Keratinocyte (primary cell): ENCODE measurements around the gene NDUFA3. TPM values are rescaled to one million over a fixed set of nuclear protein-coding genes. Genes with fewer than 3 reads are reported as not detected.

ENCODE experiments used
- DNase-seq: peaks from one replicate; pipeline ENCODE4 v3.0.0-alpha.2; 2011; ENCODE audit warnings: low read depth, missing footprints, low spot score
- FAIRE-seq: peaks from 2 replicates; lab custom pipeline; 2011; peaks lifted over from hg19 to GRCh38; lab: Jason Lieb, UNC
- H2AFZ ChIP-seq: 2 replicates; pipeline ENCODE4 v1.6.0; 2012; ENCODE audit warnings: low read length, control low read depth, inconsistent platforms; ENCODE audit not compliant: control insufficient read depth
- H3K27ac ChIP-seq: 2 replicates; pipeline ENCODE4 v1.5.1; 2011; ENCODE audit warnings: low read length; ENCODE audit not compliant: control insufficient read depth, insufficient read depth
- H3K27me3 ChIP-seq: 3 replicates; pipeline ENCODE4 v1.6.0; 2011; ENCODE audit warnings: low read length; ENCODE audit not compliant: control insufficient read depth, insufficient read depth; ENCODE audit errors: extremely low read depth
- H3K36me3 ChIP-seq, 2 experiments: 2 replicates in 1 of 2; 3 replicates in 1 of 2; pipeline ENCODE4 v1.5.1; 2011; ENCODE audit warnings: low read length in 2 of 2, mild to moderate bottlenecking in 1 of 2; ENCODE audit not compliant: control insufficient read depth in 2 of 2, insufficient read depth in 2 of 2; ENCODE audit errors: extremely low read depth in 1 of 2
- H3K4me1 ChIP-seq: 3 replicates; pipeline ENCODE4 v1.5.1; 2011; ENCODE audit warnings: low read length; ENCODE audit not compliant: control insufficient read depth, insufficient read depth; ENCODE audit errors: extremely low read depth
- H3K4me2 ChIP-seq: 3 replicates; pipeline ENCODE4 v1.6.0; 2011; ENCODE audit warnings: low read depth, low read length; ENCODE audit not compliant: control insufficient read depth, insufficient read depth; ENCODE audit errors: extremely low read depth
- H3K4me3 ChIP-seq, 3 experiments: fragments of 200-600 bp in 1 of 3; sonication (generic) in 1 of 3; 2 replicates in 2 of 3; 3 replicates in 1 of 3; pipeline ENCODE4 v1.5.1; 2011 to 2016; ENCODE audit warnings: low read length in 3 of 3, mild to moderate bottlenecking in 3 of 3, control low read depth in 2 of 3, inconsistent platforms in 1 of 3, low read depth in 1 of 3, mixed read lengths in 1 of 3, mixed run types in 1 of 3, moderate library complexity in 1 of 3; ENCODE audit not compliant: control insufficient read depth in 2 of 3, insufficient read depth in 2 of 3; ENCODE audit errors: extremely low read depth in 1 of 3
- H3K79me2 ChIP-seq: 2 replicates; pipeline ENCODE4 v1.6.0; 2012; ENCODE audit warnings: low read length; ENCODE audit not compliant: control insufficient read depth, insufficient read depth
- H3K9ac ChIP-seq: 3 replicates; pipeline ENCODE4 v1.6.0; 2011; ENCODE audit warnings: low read length; ENCODE audit not compliant: control insufficient read depth, insufficient read depth; ENCODE audit errors: extremely low read depth
- H3K9me1 ChIP-seq: 3 replicates; pipeline ENCODE4 v1.6.0; 2011; ENCODE audit warnings: low read length; ENCODE audit not compliant: control insufficient read depth, insufficient read depth; ENCODE audit errors: extremely low read depth
- H3K9me3 ChIP-seq: 2 replicates; pipeline ENCODE4 v1.5.1; 2012; ENCODE audit warnings: low read depth, low read length; ENCODE audit not compliant: control insufficient read depth
- H4K20me1 ChIP-seq: 3 replicates; pipeline ENCODE4 v1.6.0; 2011; ENCODE audit warnings: low read length; ENCODE audit not compliant: control insufficient read depth, insufficient read depth; ENCODE audit errors: extremely low read depth
- CTCF ChIP-seq, 3 experiments: IDR thresholded peaks in 1 of 3; conservative IDR thresholded peaks in 1 of 3; optimal IDR thresholded peaks in 1 of 3; 2 replicates in 2 of 3; 3 replicates in 1 of 3; pipeline versions ENCODE3 to v1.5.1; 2011; ENCODE audit warnings: low read length in 3 of 3, mild to moderate bottlenecking in 3 of 3, moderate library complexity in 2 of 3, control low read depth in 1 of 3, inconsistent platforms in 1 of 3; ENCODE audit not compliant: insufficient read depth in 2 of 3; ENCODE audit errors: extremely low read depth in 1 of 3
- EZH2 ChIP-seq: IDR thresholded peaks from one replicate; pipeline ENCODE4 v1.6.1; 2012; ENCODE audit warnings: inconsistent platforms, mild to moderate bottlenecking, low read length, moderate library complexity
- dilution Hi-C: fragments of 300-500 bp; cut with MboI; formaldehyde crosslinking; loops from one replicate; pipeline ENCODE4 v1.7.0; 2020; ENCODE audit warnings: low sequenced_read_pairs; ENCODE audit not compliant: extremely low pct_ligation_motif_present
- polyA minus RNA-seq, 3 experiments: library from RNA; depleted of rRNA, polyadenylated mRNA; stranded (reverse); fragments of >200 nt; gene quantifications; 1 replicate in 1 of 3; 2 replicates in 1 of 3; 3 replicates in 1 of 3; pipeline ENCODE4 v1.2.3, GENCODE V29; 2011
- polyA plus RNA-seq, 5 experiments: library from polyadenylated mRNA; depleted of rRNA in 3 of 5; stranded (reverse) in 3 of 5; stranded (forward) in 1 of 5; unstranded in 1 of 5; fragments of >200 nt; gene quantifications; 1 replicate in 1 of 5; 2 replicates in 3 of 5; 3 replicates in 1 of 5; pipeline versions ENCODE4 v1.2.1 to v1.2.3, GENCODE V29; 2011 to 2012; ENCODE audit warnings: missing spikeins in 2 of 5, low read depth in 1 of 5, low replicate concordance in 1 of 5

NDUFA3 gene
- polyA plus RNA-seq (41.9 to 61.4 TPM (median 44.5 TPM) in 3 replicates), polyA minus RNA-seq (58.9 to 121 TPM (median 93.0 TPM) in 3 replicates)
- polyA plus RNA-seq (2011; ENCODE audit: low read depth) = 18.1 TPM
- 25.0 and 68.9 TPM in 2 replicates for polyA plus RNA-seq (2011; cell fraction: cytosol; rRNA removed)
- polyA plus RNA-seq (2011; cell fraction: nucleus; rRNA removed) = 26.8 and 28.9 TPM in 2 replicates
- 128 and 180 TPM in 2 replicates for polyA plus RNA-seq (2012; ENCODE audit: low replicate concordance)
- 200 TPM for polyA minus RNA-seq (2011; cell fraction: cytosol; rRNA and poly(A)+ RNA removed)
- 18.5 and 26.4 TPM in 2 replicates for polyA minus RNA-seq (2011; cell fraction: nucleus; rRNA and poly(A)+ RNA removed)

- no peaks in the 10 kb centered on the region for H3K9me3 ChIP-seq
- H3K27ac ChIP-seq = peak within 1 kb of the TSS; percentile 40
- peak within 1 kb of the TSS; percentile 84 for H3K9ac ChIP-seq
- peaks cover 4% of the 10 kb centered on the region for H3K4me1 ChIP-seq
- H3K27me3 ChIP-seq = no peaks in the 10 kb centered on the region
- peak; percentile 97 for FAIRE-seq
- dilution Hi-C loops = no loop called here
- peak within 1 kb of the TSS; percentile 93 for H2AFZ ChIP-seq
- peaks cover 3 to 5% of the 10 kb centered on the region in 2 experiments for H3K36me3 ChIP-seq
- no peaks in the 10 kb centered on the region for H4K20me1 ChIP-seq
- no peaks in the 10 kb centered on the region for H3K9me1 ChIP-seq
- peak within 1 kb of the TSS; percentile 87 for H3K4me2 ChIP-seq
- peaks cover 18% of the 10 kb centered on the region for H3K79me2 ChIP-seq
- DNase-seq = peak; percentile 92
- peak within 1 kb of the TSS; percentile 78 to 94 (median 93) for H3K4me3 ChIP-seq
- TF ChIP-seq EZH2 (no peak), CTCF (optimal IDR thresholded peaks at IDR 0.05 in 1 of 3, IDR thresholded peaks at IDR 0.05 in 1 of 3, conservative IDR thresholded peaks at IDR 0.05 in 1 of 3; ENCODE audit: extremely low read depth in 1 of 3, insufficient read depth in 2 of 3, low read length in 3 of 3) (no peak)
These were observed at the start of gene NDUFA3 for GRCh38 chr19:54102421-54103169. Gene NDUFA3, plus strand, starts transcription at chr19:54102855. Its CDS starts 24 bp downstream, at chr19:54102879.

- DNase-seq = no peak
- H3K4me2 ChIP-seq = no peak overlapping the region
- no peak overlapping the region for H2AFZ ChIP-seq
- H3K27ac ChIP-seq = no peak overlapping the region
- FAIRE-seq = no peak
- H3K9ac ChIP-seq = no peak overlapping the region
- no peaks in the 10 kb centered on the region for H3K9me1 ChIP-seq
- H3K36me3 ChIP-seq = no peaks in the 10 kb centered on the region
- peaks cover 3% of the 10 kb centered on the region for H3K9me3 ChIP-seq
- TF ChIP-seq EZH2 (no peak), CTCF (optimal IDR thresholded peaks at IDR 0.05 in 1 of 3, IDR thresholded peaks at IDR 0.05 in 1 of 3, conservative IDR thresholded peaks at IDR 0.05 in 1 of 3; ENCODE audit: extremely low read depth in 1 of 3, insufficient read depth in 2 of 3, low read length in 3 of 3) (no peak)
- H4K20me1 ChIP-seq = no peaks in the 10 kb centered on the region
- H3K4me3 ChIP-seq = no peak overlapping the region
- dilution Hi-C loops = no loop called here
- no peaks in the 10 kb centered on the region for H3K27me3 ChIP-seq
- H3K79me2 ChIP-seq = no peaks in the 10 kb centered on the region
- no peaks in the 10 kb centered on the region for H3K4me1 ChIP-seq
These were observed 40.0 kb upstream of the NDUFA3 start for GRCh38 chr19:54062643-54063042.
